IPS-15b (cell line): ENCODE measurements around the gene ORMDL3.
A peak's percentile ranks its signal among the peaks of the same experiment; 100 is the strongest.
"Not testable (repeated sequence)": the region's sequence is repeated elsewhere in the genome, so short reads cannot be mapped to it uniquely, and the experiment has no call there.

Experiments
- H3K27me3 ChIP-seq: one replicate; pipeline ENCODE4 v1.6.1; 2013; ENCODE audit warnings: low read length; ENCODE audit not compliant: control insufficient read depth, insufficient read depth
- H3K36me3 ChIP-seq: one replicate; pipeline ENCODE4 v1.6.1; 2013; ENCODE audit warnings: low read length; ENCODE audit not compliant: control insufficient read depth, insufficient read depth
- H3K4me1 ChIP-seq: one replicate; pipeline ENCODE4 v1.6.1; 2013; ENCODE audit warnings: mild to moderate bottlenecking, low read length; ENCODE audit not compliant: control insufficient read depth, insufficient read depth
- H3K4me3 ChIP-seq: one replicate; pipeline ENCODE4 v1.5.1; 2013; ENCODE audit warnings: low read depth, low read length
- H3K9ac ChIP-seq: one replicate; pipeline ENCODE4 v1.6.1; 2013; ENCODE audit warnings: low read depth, mild to moderate bottlenecking, low read length
- H3K9me3 ChIP-seq: one replicate; pipeline ENCODE4 v1.6.1; 2013; ENCODE audit warnings: mild to moderate bottlenecking, low read length; ENCODE audit not compliant: control insufficient read depth, insufficient read depth

Gene ORMDL3

GRCh38 chr17:39963829-39964228 lies 36.4 kb upstream of the ORMDL3 start:
- Histone ChIP-seq H3K9me3 (no peaks in the 10 kb centered on the region), H3K27me3 (peaks cover 4% of the 10 kb centered on the region), H3K4me1 (no peaks in the 10 kb centered on the region), H3K9ac (no peak overlapping the region), H3K36me3 (no peaks in the 10 kb centered on the region), H3K4me3 (no peak overlapping the region)

GRCh38 chr17:39962642-39963220 lies 35.3 kb upstream of the ORMDL3 start, which contains the start of gene GSDMA:
Gene GSDMA (plus strand): TSS chr17:39963004. CDS start chr17:39965688, 2,684 bp downstream.
- H3K4me3 ChIP-seq, result no peak within 1 kb of the TSS
- H3K36me3 ChIP-seq, result no peaks in the 10 kb centered on the region
- H3K9me3 ChIP-seq, result no peaks in the 10 kb centered on the region
- no peaks in the 10 kb centered on the region for H3K4me1 ChIP-seq
- H3K27me3 ChIP-seq, result peaks cover 4% of the 10 kb centered on the region
- H3K9ac ChIP-seq, result no peak within 1 kb of the TSS

GRCh38 chr17:39960524-39961041 lies 33.2 kb upstream of the ORMDL3 start:
- H3K9me3 ChIP-seq, result no peaks in the 10 kb centered on the region
- H3K9ac ChIP-seq, result no peak overlapping the region
- H3K36me3 ChIP-seq, result no peaks in the 10 kb centered on the region
- H3K27me3 ChIP-seq, result peaks cover 4% of the 10 kb centered on the region
- no peaks in the 10 kb centered on the region for H3K4me1 ChIP-seq
- H3K4me3 ChIP-seq, result no peak overlapping the region

GRCh38 chr17:39955726-39956225 lies 28.4 kb upstream of the ORMDL3 start:
- Histone ChIP-seq H3K4me1 (peaks cover 3% of the 10 kb centered on the region), H3K4me3 (no peak overlapping the region), H3K9ac (no peak overlapping the region), H3K27me3 (peaks cover 13% of the 10 kb centered on the region), H3K9me3 (no peaks in the 10 kb centered on the region), H3K36me3 (no peaks in the 10 kb centered on the region)

- Histone ChIP-seq H3K4me1 (peaks cover 3% of the 10 kb centered on the region), H3K36me3 (no peaks in the 10 kb centered on the region), H3K27me3 (peaks cover 14% of the 10 kb centered on the region), H3K9me3 (no peaks in the 10 kb centered on the region), H3K9ac (no peak overlapping the region), H3K4me3 (no peak overlapping the region)
Measured at GRCh38 chr17:39954876-39955275, 27.5 kb upstream of the ORMDL3 start.

DNA sequence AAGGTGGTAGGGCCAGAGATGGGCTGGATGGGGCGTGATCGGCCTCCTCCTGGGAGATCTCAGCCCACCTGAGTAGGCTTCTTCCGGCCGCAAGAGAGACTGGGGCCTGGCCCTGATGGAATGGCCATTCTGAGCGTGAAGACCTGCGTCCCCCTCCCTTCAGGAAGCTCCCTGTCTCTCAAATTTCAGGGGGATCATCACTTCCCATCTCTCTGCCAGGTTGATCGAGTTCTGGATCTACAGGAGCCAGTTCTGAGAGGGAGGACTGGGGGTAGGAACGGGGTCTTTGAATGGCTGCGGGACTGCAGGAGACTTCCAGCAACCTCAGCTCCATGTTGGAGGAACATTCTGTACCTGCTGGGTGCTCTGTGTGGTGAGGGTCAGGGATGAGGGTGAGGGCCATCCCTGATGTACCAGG lies 26.1 kb upstream of the ORMDL3 start:
- H3K4me3 ChIP-seq, result peak overlapping the region; percentile 55
- peak overlapping the region; percentile 4 for H3K9ac ChIP-seq
- H3K36me3 ChIP-seq, result no peaks in the 10 kb centered on the region
- H3K27me3 ChIP-seq, result peaks cover 14% of the 10 kb centered on the region
- no peaks in the 10 kb centered on the region for H3K9me3 ChIP-seq
- peaks cover 3% of the 10 kb centered on the region for H3K4me1 ChIP-seq

DNA sequence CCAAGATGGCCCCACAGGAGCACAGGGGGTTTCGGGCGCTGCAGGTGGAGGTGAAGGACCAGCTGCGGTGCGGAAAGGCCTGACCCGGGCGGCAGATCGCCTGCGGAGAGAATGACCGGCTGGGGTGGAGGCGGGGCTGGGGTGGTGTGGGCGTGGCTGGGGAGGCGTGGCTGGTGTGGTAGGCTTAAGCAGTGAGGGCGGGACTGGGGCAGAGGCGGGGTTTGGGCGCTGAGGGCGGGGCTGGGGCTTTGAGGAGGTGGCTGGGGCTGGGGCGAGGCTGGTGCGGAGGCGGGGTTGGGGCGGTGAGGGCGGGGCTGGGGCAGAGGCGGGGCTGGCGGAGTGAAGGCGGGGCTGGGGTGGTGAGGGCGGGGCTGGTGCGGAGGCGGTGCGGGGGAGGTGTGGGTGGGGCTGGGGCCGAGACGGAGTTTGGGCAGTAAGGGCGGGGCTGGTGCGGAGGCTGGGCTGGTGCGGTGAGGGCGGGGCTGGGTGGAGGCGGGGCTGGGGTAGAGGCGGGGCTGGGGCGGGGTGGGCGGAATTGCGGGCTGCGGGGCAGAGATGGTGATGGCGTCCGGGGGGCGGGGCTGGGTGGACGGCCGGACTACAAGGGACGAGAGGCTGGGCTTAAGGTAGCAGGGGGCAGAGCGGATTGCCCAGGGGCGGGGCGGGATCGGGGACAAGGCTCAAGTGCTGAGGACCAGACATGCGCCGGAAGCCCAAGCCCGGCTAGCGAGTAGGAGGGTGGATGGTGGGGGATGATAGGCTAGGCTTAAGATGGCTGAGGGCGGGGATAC lies 25.5 kb upstream of the ORMDL3 start:
- Histone ChIP-seq H3K9me3 (no peaks in the 10 kb centered on the region), H3K9ac (peak overlapping the region; percentile 4), H3K27me3 (peaks cover 14% of the 10 kb centered on the region), H3K4me1 (peaks cover 3% of the 10 kb centered on the region), H3K36me3 (no peaks in the 10 kb centered on the region), H3K4me3 (peak overlapping the region; percentile 68)

GRCh38 chr17:39951924-39952679 lies 24.7 kb upstream of the ORMDL3 start:
- H3K27me3 ChIP-seq, result peaks cover 14% of the 10 kb centered on the region
- H3K36me3 ChIP-seq, result no peaks in the 10 kb centered on the region
- peaks cover 3% of the 10 kb centered on the region for H3K4me1 ChIP-seq
- no peaks in the 10 kb centered on the region for H3K9me3 ChIP-seq
- H3K9ac ChIP-seq, result no peak overlapping the region
- peak overlapping the region; percentile 68 for H3K4me3 ChIP-seq

DNA sequence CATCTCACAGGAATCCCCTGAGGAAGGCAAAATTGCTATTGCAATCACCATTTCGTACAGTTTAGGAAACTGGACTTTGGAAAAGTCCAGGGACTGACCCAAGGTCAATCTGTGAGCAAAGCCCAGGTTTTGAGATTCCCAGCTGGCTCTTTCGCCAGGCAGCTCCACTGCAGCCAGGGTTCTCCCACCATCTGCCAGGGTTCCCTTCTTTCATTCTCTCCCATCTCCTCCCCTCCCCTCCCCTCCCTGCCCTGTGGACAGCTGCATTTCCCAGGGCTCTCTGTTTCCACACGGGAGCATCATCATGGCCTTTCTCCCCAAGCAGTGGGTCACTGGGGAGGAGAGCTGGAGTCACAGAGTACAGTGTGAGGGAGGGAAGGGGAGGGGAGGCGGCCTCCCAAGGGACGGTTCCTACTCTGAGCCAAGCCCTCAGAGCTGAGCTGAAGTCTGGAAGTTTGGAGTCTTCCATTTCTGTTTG lies 23.5 kb upstream of the ORMDL3 start:
- Histone ChIP-seq H3K4me3 (no peak overlapping the region), H3K36me3 (no peaks in the 10 kb centered on the region), H3K9me3 (no peaks in the 10 kb centered on the region), H3K9ac (no peak overlapping the region), H3K4me1 (peaks cover 3% of the 10 kb centered on the region), H3K27me3 (peaks cover 14% of the 10 kb centered on the region)

DNA sequence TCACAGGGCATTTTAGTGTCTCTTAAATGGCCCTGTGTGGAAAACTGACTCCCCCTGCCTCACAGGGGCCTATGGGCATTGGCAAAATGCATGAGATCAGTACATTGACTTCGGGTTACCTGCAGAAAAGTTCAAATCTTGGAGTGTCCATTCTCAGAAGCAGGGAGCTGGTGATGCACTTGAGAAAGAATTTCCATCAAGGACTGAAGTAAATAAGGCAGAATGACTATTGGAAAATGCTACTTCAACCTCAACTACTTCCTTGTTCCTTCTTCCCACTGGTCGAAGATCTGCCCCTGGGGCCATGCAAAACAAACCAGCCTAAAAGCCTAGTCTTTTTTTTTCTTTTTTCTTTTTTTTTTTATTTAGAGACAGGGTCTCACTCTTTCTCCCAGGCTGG lies 21.6 kb upstream of the ORMDL3 start:
- peaks cover 3% of the 10 kb centered on the region for H3K4me1 ChIP-seq
- peaks cover 14% of the 10 kb centered on the region for H3K27me3 ChIP-seq
- H3K9ac ChIP-seq, result no peak overlapping the region
- H3K4me3 ChIP-seq, result no peak overlapping the region
- H3K9me3 ChIP-seq, result no peaks in the 10 kb centered on the region
- H3K36me3 ChIP-seq, result no peaks in the 10 kb centered on the region

GRCh38 chr17:39948489-39948828 lies 21.1 kb upstream of the ORMDL3 start:
- H3K27me3 ChIP-seq, result peaks cover 14% of the 10 kb centered on the region
- not testable (repeated sequence) for H3K9ac ChIP-seq, H3K4me3 ChIP-seq, H3K9me3 ChIP-seq, H3K36me3 ChIP-seq, H3K4me1 ChIP-seq
